Cardiac muscle cell (in vitro differentiated cells and primary cell): ENCODE results near the gene KCNIP3. TPM values are rescaled to one million over a fixed set of nuclear protein-coding genes. Genes with fewer than 3 reads are reported as not detected.

Experiments
- DNase-seq, 2 donors: peaks; one replicate each; pipeline versions ENCODE4 v3.0.0 to v3.0.0-alpha.2; 2010 to 2017; ENCODE audit warnings: low read depth in 1 of 2, low spot score in 1 of 2
- H3K27ac ChIP-seq: fragments of 200-600 bp; sonication (generic); 2 replicates; pipeline ENCODE4 v1.5.1; 2016
- H3K27me3 ChIP-seq: fragments of 200-600 bp; sonication (generic); 2 replicates; pipeline ENCODE4 v1.6.0; 2016; ENCODE audit warnings: control low read depth
- H3K36me3 ChIP-seq: fragments of 200-600 bp; sonication (generic); 2 replicates; pipeline ENCODE4 v1.5.1; 2016; ENCODE audit warnings: control low read depth
- H3K4me1 ChIP-seq: fragments of 200-600 bp; sonication (generic); 2 replicates; pipeline ENCODE4 v1.8.1; 2017; ENCODE audit warnings: low read depth, mild to moderate bottlenecking, mixed run types
- H3K4me3 ChIP-seq: fragments of 200-600 bp; sonication (generic); 2 replicates; pipeline ENCODE4 v1.5.1; 2016; ENCODE audit warnings: mild to moderate bottlenecking
- H3K9me3 ChIP-seq: fragments of 200-600 bp; sonication (generic); 2 replicates; pipeline ENCODE4 v1.5.1; 2017; ENCODE audit warnings: low read depth, mild to moderate bottlenecking, control low read depth
- CTCF ChIP-seq: IDR thresholded peaks from 2 replicates; pipeline ENCODE4 v1.5.1; 2012; ENCODE audit warnings: low read depth, mild to moderate bottlenecking, low read length
- polyA plus RNA-seq: library from polyadenylated mRNA; unstranded; fragments of >200 nt; fragmentation: Nextera tagmentation; extraction: Ambion mirVana; gene quantifications from 2 replicates; pipeline ENCODE4 v1.2.1, GENCODE V29; 2016
- total RNA-seq: library from RNA; depleted of rRNA; stranded (reverse); fragments of >200 nt; gene quantifications from 2 replicates; pipeline ENCODE4 v1.2.3, GENCODE V29; 2016

KCNIP3 gene
- total and polyA plus RNA-seq, 2 experiments from 2014 or later = 1.2 to 5.2 TPM

DNA sequence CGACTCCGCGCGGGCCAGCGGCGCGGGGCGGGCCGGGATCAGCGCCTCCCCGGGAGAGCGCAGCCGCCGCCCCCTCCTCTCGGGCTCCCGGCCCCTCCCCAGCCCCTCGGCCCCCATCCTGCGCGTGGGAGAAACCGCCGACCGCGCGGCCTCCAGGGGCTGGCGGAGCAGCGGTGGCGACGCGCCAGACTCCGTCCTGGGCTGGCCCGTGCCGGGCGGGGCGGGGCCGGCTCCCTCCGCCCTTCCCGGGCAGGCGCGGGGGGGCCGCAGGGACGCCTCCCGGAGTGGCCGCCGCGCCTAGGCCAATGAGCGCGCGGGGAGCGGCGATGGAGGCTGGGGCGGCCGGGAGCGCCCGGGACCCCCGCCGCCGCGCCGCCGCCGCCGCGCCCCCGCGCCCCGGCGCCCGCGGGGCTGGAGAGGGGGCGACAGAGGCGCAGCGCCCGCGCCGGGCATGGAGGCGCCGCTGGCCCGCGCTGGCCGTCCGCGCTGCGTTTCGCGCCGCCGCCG lies 49.1 kb downstream of the KCNIP3 start:
- no peak for TF ChIP-seq CTCF
- peak overlapping the region; percentile 55 for H3K4me3 ChIP-seq
- no peak overlapping the region for H3K27ac ChIP-seq
- peak; percentile 48 to 80 for DNase-seq
- no peaks in the 10 kb centered on the region for H3K36me3 ChIP-seq
- no peaks in the 10 kb centered on the region for H3K9me3 ChIP-seq
- H3K27me3 ChIP-seq = peaks cover 82% of the 10 kb centered on the region
- H3K4me1 ChIP-seq = no peaks in the 10 kb centered on the region

GRCh38 chr2:95346738-95347671 lies 49.9 kb downstream of the KCNIP3 start:
- no peaks in the 10 kb centered on the region for H3K4me1 ChIP-seq
- H3K36me3 ChIP-seq = no peaks in the 10 kb centered on the region
- no peaks in the 10 kb centered on the region for H3K9me3 ChIP-seq
- H3K27me3 ChIP-seq = peaks cover 74% of the 10 kb centered on the region
- peak; percentile 34 to 49 for DNase-seq
- TF ChIP-seq CTCF = no peak
- H3K4me3 ChIP-seq = peak overlapping the region; percentile 2
- no peak overlapping the region for H3K27ac ChIP-seq

DNA sequence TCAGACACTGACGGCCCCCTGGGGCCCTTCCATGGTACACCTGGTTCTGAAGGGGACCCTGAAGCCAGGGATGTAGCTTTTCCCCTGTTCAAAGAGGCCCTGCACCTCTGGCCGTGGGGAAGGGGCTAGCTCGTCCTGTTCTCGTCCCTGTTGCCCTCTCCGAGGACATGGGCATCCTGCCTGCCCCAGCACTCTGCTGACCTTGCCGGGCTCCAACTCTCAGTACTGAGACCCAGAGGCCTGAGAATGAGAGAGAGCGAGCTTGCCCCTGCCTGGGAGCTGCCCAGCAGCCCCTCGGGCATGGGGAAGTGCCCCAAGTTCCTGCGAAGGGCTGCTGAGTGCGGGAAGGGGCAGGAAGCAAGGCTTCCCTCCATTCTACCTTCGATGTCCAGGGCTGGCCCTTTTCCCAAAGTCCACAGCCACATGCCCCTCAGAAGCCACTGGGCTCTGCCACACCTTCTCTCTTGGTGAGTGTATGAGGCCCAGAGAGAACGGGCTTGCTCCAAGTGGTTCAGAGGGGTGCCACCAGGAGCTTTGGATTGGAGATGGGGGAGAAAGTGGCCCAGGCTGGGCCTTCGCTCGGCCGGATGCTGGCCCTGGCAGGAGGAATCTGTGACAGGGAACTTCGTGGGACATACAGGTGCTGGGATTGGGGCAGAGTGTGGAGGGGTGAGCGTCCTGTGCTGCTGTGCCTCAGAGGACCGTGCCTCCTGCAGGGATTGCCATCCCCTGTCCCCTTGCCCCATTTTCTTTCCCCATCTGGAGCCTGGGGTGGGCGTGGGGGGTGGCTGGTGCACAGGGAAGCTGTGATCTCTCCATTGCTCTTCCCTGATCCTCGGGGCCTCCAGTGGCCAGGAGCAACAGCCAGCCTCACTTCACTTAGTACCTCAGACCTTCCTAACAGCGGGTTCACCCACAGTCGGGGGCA lies 50.8 kb downstream of the KCNIP3 start:
- Histone ChIP-seq H3K36me3 (no peaks in the 10 kb centered on the region), H3K9me3 (no peaks in the 10 kb centered on the region), H3K4me1 (no peaks in the 10 kb centered on the region), H3K27me3 (peaks cover 69% of the 10 kb centered on the region), H3K4me3 (no peak overlapping the region), H3K27ac (no peak overlapping the region)
- no peak for DNase-seq
- no peak for TF ChIP-seq CTCF

DNA sequence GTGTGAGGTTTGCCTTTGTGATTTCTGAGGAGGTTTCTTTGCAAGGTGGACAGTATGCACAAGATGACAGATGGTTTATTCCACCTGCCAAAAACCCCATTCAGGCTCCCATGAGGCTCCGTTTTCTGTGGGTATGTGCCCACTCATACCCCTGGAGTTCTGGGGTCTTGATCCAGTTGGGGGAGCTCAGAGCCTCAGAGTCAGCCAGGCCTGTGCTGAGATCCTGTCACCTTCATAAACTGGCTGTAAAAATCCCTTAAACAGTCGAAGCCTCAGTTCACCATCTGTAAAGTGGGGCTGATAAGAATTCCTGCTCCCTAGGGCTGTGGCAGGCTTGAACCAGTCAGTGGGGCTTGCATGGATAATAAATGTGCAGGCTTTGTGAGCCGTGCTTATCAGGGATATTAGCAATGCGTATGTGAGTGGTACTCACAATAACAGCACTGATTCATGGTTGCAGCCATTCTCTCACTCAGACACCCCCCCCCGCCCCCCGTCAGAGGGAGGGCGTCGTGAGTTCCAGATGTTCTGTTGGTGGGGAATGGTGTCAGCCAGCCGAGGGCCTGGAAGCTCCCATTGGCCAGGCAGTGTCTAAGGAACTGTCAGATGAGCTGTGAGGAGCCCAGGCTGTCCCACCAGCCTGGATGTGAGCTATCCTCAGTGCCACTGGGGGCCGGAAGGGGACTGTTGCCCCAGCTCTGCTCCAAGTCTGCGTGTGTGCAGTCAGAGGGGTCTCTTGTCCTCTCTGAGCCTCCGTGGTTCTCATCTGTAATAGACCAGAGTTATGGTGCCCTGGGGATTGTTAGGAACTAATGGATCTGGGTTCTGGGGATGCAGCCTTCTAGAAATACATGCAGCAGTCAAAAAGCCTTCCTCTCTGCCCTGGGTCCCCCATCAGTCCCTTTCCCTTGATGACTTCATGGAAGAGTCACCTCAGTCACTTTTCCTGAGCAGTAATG lies 51.7 kb downstream of the KCNIP3 start:
- peaks cover 59% of the 10 kb centered on the region for H3K27me3 ChIP-seq
- TF ChIP-seq CTCF = no peak
- H3K4me1 ChIP-seq = no peaks in the 10 kb centered on the region
- DNase-seq = peak in 1 of 2 donors; percentile 50
- H3K4me3 ChIP-seq = no peak overlapping the region
- no peaks in the 10 kb centered on the region for H3K36me3 ChIP-seq
- no peaks in the 10 kb centered on the region for H3K9me3 ChIP-seq
- H3K27ac ChIP-seq = no peak overlapping the region
